OCI-LY1 (cell line): ENCODE measurements around the gene TTC31.

ENCODE experiments used
- H2AFZ ChIP-seq: fragments of 200-600 bp; sonication (generic), shearing (Covaris generic); 2 replicates; pipeline ENCODE4 v1.6.0; 2014; ENCODE audit warnings: antibody characterized with exemption, mild to moderate bottlenecking, low read length
- H3F3A ChIP-seq: fragments of 200-600 bp; sonication (generic), shearing (Covaris generic); 2 replicates; pipeline ENCODE4 v1.6.0; 2014; ENCODE audit warnings: mild to moderate bottlenecking, antibody characterized with exemption, low read length, moderate library complexity; ENCODE audit not compliant: insufficient read depth
- H3K27ac ChIP-seq: fragments of 200-600 bp; sonication (generic); 2 replicates; pipeline ENCODE4 v1.5.1; 2014; ENCODE audit warnings: low read length, mixed run types, mild to moderate bottlenecking, low read depth; ENCODE audit not compliant: poor library complexity, severe bottlenecking
- H3K27me3 ChIP-seq: fragments of 200-600 bp; sonication (generic); 2 replicates; pipeline ENCODE4 v1.6.0; 2014; ENCODE audit warnings: antibody characterized with exemption, mild to moderate bottlenecking, low read length, moderate library complexity; ENCODE audit not compliant: insufficient read depth
- H3K36me3 ChIP-seq: fragments of 200-600 bp; sonication (generic); 2 replicates; pipeline ENCODE4 v1.6.1; 2014; ENCODE audit warnings: mild to moderate bottlenecking, antibody characterized with exemption, low read length, moderate library complexity, mixed read lengths; ENCODE audit not compliant: insufficient read depth
- H3K4me1 ChIP-seq: fragments of 200-600 bp; sonication (generic); 2 replicates; pipeline ENCODE4 v1.5.1; 2014; ENCODE audit warnings: mild to moderate bottlenecking, low read length, moderate library complexity; ENCODE audit not compliant: insufficient read depth, severe bottlenecking
- H3K4me2 ChIP-seq: fragments of 200-600 bp; sonication (generic), shearing (Covaris generic); 2 replicates; pipeline ENCODE4 v1.6.1; 2014; ENCODE audit warnings: low read length
- H3K4me3 ChIP-seq: fragments of 200-600 bp; sonication (generic); 2 replicates; pipeline ENCODE4 v1.5.1; 2014; ENCODE audit warnings: low read length, low read depth, mild to moderate bottlenecking, mixed read lengths; ENCODE audit not compliant: poor library complexity, severe bottlenecking
- H3K79me2 ChIP-seq: fragments of 200-600 bp; shearing (Covaris generic); 2 replicates; pipeline ENCODE4 v1.6.1; 2016; ENCODE audit warnings: mixed run types, low read length, mixed read lengths; ENCODE audit not compliant: insufficient read depth
- H3K9ac ChIP-seq: fragments of 200-600 bp; sonication (generic), shearing (Covaris generic); 2 replicates; pipeline ENCODE4 v1.6.1; 2014; ENCODE audit warnings: mild to moderate bottlenecking, low read length, mixed read lengths
- H3K9me2 ChIP-seq: fragments of 200-600 bp; sonication (generic), shearing (Covaris generic); 2 replicates; pipeline ENCODE4 v1.6.1; 2014; ENCODE audit warnings: low read depth, mild to moderate bottlenecking, low read length, mixed read lengths
- H3K9me3 ChIP-seq: fragments of 200-600 bp; shearing (Covaris generic); 2 replicates; pipeline ENCODE4 v1.6.1; 2014; ENCODE audit warnings: low read length, mixed read lengths
- H4K20me1 ChIP-seq: fragments of 200-600 bp; sonication (generic), shearing (Covaris generic); 2 replicates; pipeline ENCODE4 v1.6.0; 2016; ENCODE audit warnings: mild to moderate bottlenecking, low read length; ENCODE audit not compliant: insufficient read depth
- EZH2 ChIP-seq: fragments of 200-600 bp; sonication (generic), shearing (Covaris generic); IDR thresholded peaks from 2 replicates; pipeline ENCODE4 v1.8.0; 2017; ENCODE audit warnings: borderline replicate concordance, mixed run types, mild to moderate bottlenecking, antibody characterized with exemption, low read length, moderate library complexity, mixed read lengths
- TF ChIP-seq, protein P1 (sequence below): fragments of 200-600 bp; sonication (generic), shearing (Covaris generic); IDR thresholded peaks from 2 replicates; pipeline ENCODE4 v1.5.1; 2017; ENCODE audit warnings: mild to moderate bottlenecking, antibody characterized with exemption, low read length, moderate library complexity, mixed read lengths

The TTC31 gene

DNA sequence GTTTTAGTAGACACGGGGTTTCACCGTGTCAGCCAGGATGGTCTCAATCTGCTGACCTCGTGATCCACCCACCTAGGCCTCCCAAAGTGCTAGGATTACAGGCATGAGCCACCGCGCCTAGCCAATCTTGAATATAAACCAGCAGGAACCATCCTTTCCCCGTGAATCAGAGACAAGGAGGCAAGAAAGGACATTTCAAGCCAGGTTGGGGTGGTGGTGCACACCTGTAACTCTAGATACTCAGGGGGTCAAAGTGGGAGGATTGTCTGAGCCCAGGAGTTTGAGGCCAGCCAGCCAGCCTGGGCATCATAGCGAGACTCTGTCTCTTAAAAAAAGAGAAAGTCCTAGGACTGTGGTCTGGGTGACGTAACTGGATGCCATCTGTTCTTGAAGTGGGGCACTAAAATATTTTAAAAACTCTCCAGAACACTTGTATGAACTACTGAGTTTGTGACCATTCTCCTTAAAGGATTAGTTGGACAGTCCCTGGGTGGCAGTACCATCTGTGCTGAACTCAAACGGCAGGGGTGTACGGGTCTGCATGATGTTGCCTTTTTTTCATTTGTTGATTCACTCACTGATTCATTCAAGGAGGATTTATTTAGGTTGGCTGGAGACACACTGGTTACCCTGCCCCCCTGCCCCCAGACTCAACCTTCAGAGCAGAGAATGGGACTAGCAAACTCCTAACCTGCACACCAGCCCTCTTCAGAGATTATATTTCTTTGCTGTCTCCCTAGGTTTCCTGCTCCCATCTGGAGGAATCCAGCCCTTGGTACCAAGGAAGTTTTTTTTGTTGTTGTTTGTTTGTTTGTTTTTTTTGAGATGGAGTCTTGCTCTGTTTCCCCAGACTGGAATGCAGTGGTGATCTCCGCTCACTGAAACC lies 28.5 kb downstream of the TTC31 start:
- no peak overlapping the region for H3K4me3 ChIP-seq
- H4K20me1 ChIP-seq, result no peaks in the 10 kb centered on the region
- H3K27ac ChIP-seq, result no peak overlapping the region
- no peaks in the 10 kb centered on the region for H3K36me3 ChIP-seq
- no peaks in the 10 kb centered on the region for H3K9me3 ChIP-seq
- H3K9ac ChIP-seq, result no peak overlapping the region
- no peaks in the 10 kb centered on the region for H3K9me2 ChIP-seq
- peaks cover 22% of the 10 kb centered on the region for H3K4me1 ChIP-seq
- no peak for TF ChIP-seq EZH2
- TF ChIP-seq, protein P1, sequence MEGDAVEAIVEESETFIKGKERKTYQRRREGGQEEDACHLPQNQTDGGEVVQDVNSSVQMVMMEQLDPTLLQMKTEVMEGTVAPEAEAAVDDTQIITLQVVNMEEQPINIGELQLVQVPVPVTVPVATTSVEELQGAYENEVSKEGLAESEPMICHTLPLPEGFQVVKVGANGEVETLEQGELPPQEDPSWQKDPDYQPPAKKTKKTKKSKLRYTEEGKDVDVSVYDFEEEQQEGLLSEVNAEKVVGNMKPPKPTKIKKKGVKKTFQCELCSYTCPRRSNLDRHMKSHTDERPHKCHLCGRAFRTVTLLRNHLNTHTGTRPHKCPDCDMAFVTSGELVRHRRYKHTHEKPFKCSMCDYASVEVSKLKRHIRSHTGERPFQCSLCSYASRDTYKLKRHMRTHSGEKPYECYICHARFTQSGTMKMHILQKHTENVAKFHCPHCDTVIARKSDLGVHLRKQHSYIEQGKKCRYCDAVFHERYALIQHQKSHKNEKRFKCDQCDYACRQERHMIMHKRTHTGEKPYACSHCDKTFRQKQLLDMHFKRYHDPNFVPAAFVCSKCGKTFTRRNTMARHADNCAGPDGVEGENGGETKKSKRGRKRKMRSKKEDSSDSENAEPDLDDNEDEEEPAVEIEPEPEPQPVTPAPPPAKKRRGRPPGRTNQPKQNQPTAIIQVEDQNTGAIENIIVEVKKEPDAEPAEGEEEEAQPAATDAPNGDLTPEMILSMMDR, result no peak
- H3K79me2 ChIP-seq, result no peaks in the 10 kb centered on the region
- H3F3A ChIP-seq, result no peaks in the 10 kb centered on the region
- H2AFZ ChIP-seq, result no peak overlapping the region
- H3K4me2 ChIP-seq, result no peak overlapping the region
- peaks cover 4% of the 10 kb centered on the region; the same call in 1 of the 2 replicates for H3K27me3 ChIP-seq

DNA sequence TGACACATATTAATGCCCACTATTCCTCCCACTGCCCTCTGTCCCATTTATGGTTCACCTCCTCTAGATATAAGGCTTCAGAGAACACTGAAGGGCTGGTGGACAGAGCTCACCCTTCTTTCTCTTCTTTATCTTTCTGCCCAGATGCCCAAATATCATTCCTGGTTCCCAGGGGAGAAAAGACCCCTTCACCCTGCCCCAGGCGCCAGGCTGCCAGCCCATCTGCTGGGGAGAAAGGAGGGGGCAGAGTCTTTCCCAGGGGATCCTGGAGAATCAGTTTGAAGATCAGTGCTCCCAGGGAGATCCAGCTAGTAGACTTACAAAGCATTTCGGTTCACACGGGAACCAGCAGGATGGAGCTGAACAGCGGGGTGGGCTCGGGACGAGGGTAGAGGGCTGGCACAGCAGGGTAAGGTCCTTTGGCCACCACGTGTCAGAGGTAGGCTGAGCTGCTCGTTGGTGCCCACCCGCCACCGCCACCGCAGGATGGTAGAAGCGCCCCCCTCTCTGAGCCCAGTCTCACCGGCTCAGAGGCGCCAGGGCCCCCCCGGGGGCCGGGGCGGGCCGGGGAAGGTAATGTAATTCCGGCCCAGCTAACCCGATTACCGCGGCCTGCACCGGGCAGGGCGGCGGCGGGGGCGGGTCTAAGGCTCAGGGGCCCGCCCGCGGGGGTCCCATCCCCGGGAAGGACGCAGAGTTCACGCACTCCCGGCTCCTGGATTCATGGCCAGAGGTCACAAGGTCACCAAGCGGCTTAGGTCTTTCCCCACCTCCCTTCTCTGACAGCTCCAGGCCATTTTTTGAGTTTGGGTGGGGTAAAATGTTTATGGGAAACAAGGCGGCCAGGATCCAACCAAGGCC lies 30.1 kb downstream of the TTC31 start:
- no peaks in the 10 kb centered on the region for H3K9me2 ChIP-seq
- no peak overlapping the region for H3K4me3 ChIP-seq
- no peaks in the 10 kb centered on the region for H3K36me3 ChIP-seq
- H3K9me3 ChIP-seq, result no peaks in the 10 kb centered on the region
- peaks cover 4% of the 10 kb centered on the region; the same call in 1 of the 2 replicates for H3K27me3 ChIP-seq
- H2AFZ ChIP-seq, result no peak overlapping the region
- no peaks in the 10 kb centered on the region for H3K79me2 ChIP-seq
- no peak overlapping the region for H3K4me2 ChIP-seq
- no peak overlapping the region for H3K27ac ChIP-seq
- no peaks in the 10 kb centered on the region for H4K20me1 ChIP-seq
- TF ChIP-seq EZH2, result no peak
- TF ChIP-seq, protein P1, result no peak
- H3F3A ChIP-seq, result no peaks in the 10 kb centered on the region
- H3K9ac ChIP-seq, result no peak overlapping the region
- peaks cover 16% of the 10 kb centered on the region for H3K4me1 ChIP-seq

DNA sequence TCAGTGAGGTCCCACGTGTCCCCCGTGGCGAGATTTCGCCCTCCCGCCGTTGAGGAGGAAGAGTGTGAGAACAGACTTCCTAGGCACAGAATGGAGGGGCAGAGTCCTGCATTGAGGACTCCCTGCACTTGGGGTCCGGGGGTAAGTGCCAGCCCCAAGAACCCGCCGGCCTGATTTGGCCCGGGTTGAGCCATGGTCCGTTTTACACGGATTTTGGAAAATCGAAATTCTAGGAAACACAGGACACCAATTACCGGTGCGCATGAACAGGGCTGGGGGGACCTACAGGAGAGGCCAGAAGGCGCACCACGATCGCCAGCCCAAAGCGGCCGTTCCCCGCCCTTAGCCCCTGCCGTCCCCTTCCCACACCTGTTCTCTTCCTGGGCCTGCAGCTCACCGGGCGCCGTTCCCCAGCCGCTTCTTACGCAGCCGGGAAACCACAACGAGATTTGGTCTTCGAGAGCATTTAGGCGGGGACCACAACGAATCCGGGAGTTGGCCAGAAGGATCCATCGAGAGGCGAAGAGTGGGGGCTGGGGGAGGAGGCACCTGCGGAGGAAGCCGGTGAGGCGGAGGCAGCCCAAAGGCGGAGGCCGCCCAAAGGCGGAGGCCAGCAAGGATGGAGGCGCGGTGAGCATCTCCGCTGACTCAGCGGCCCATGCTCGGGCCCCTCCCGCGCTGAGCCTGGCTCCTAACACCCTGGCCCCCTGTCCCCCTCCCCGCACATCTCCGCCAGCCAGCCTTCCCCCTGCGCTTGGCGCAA lies 30.9 kb downstream of the TTC31 start:
- Histone ChIP-seq H3K79me2 (no peaks in the 10 kb centered on the region), H3K4me3 (no peak overlapping the region), H4K20me1 (no peaks in the 10 kb centered on the region), H3K9me3 (no peaks in the 10 kb centered on the region), H3K27ac (no peak overlapping the region), H3K9ac (no peak overlapping the region), H3K36me3 (no peaks in the 10 kb centered on the region), H3K4me1 (peaks cover 10% of the 10 kb centered on the region), H3K4me2 (no peak overlapping the region), H3F3A (no peaks in the 10 kb centered on the region), H3K27me3 (peaks cover 7% of the 10 kb centered on the region; the same call in 1 of the 2 replicates), H3K9me2 (no peaks in the 10 kb centered on the region), H2AFZ (no peak overlapping the region)
- TF ChIP-seq EZH2, result no peak
- TF ChIP-seq, protein P1, result no peak
